Measurements from ENCODE around the gene KLHDC8A.

The KLHDC8A gene

GRCh38 chr1:205318231-205318991, 38.3 kb downstream of the KLHDC8A start:
- Mint-ChIP-seq H3K4me1 (peaks cover 82% of the 10 kb centered on the region), H3K9me3 (no peaks in the 10 kb centered on the region), H3K4me3 (peak overlapping the region; percentile 94), H3K27ac (ENCODE audit: low read depth) (peak overlapping the region; percentile 42), H3K36me3 (ENCODE audit: insufficient read depth) (peaks cover 13% of the 10 kb centered on the region), H3K27me3 (no peaks in the 10 kb centered on the region)
- no peak for DNase-seq (ENCODE audit: low spot score in 2 of 2)
- no peak for ATAC-seq (replicated peaks; ENCODE audit: extremely low read depth, poor library complexity, severe bottlenecking)

DNA sequence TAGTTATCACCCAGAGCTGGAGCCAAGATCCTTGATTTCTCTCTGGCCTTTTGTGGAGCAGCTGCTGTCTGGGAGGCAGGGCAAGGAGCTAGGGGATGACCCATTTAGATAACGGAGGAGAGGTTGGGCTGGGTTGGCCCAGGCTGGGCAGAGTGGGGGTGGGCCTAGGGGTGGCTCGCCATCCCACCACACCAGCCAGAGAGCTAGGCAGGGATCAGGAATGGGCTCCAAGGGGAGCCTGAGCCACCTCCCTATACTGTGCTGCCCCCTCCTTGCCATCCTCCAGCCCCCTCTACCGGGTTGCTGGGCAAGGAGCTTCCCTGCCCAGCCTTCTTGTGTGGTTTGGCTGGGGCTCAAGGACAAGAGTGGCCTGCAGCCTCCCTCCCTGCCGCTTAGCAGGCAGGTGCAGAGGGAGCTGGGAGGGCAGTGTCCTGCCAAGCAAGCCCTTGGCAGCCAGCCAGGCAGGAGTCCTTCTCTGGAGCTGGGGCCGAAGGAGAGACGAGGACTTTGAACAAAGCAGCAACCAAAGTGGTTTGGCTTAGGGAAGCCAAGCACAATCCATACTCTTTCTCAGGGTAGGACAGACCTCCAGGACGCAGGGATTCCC, 39.3 kb downstream of the KLHDC8A start:
- H3K9me3 Mint-ChIP-seq: no peaks in the 10 kb centered on the region
- DNase-seq (ENCODE audit: low spot score in 2 of 2) (no peak), ATAC-seq (replicated peaks; ENCODE audit: extremely low read depth, poor library complexity, severe bottlenecking) (no peak)
- H3K4me1 Mint-ChIP-seq: peaks cover 91% of the 10 kb centered on the region
- H3K36me3 Mint-ChIP-seq (ENCODE audit: insufficient read depth): peaks cover 19% of the 10 kb centered on the region
- H3K27ac Mint-ChIP-seq (ENCODE audit: low read depth): peak overlapping the region; percentile 71
- peak overlapping the region; percentile 94 for H3K4me3 Mint-ChIP-seq
- H3K27me3 Mint-ChIP-seq: no peaks in the 10 kb centered on the region

- DNase-seq (ENCODE audit: low spot score in 2 of 2) (no peak), ATAC-seq (replicated peaks; ENCODE audit: extremely low read depth, poor library complexity, severe bottlenecking) (no peak)
- Mint-ChIP-seq H3K4me1 (peaks cover 93% of the 10 kb centered on the region), H3K9me3 (no peaks in the 10 kb centered on the region), H3K27ac (ENCODE audit: low read depth) (peak overlapping the region; percentile 71), H3K27me3 (no peaks in the 10 kb centered on the region), H3K4me3 (peak overlapping the region; percentile 94), H3K36me3 (ENCODE audit: insufficient read depth) (peaks cover 23% of the 10 kb centered on the region)
Observed at GRCh38 chr1:205316161-205316566, 40.6 kb downstream of the KLHDC8A start.

- peak overlapping the region; percentile 94 for H3K4me3 Mint-ChIP-seq
- H3K27me3 Mint-ChIP-seq: no peaks in the 10 kb centered on the region
- ATAC-seq (replicated peaks; ENCODE audit: extremely low read depth, poor library complexity, severe bottlenecking) (peak; percentile 11), DNase-seq (ENCODE audit: low spot score in 2 of 2) (no peak)
- peaks cover 93% of the 10 kb centered on the region for H3K4me1 Mint-ChIP-seq
- peaks cover 30% of the 10 kb centered on the region for H3K36me3 Mint-ChIP-seq (ENCODE audit: insufficient read depth)
- no peaks in the 10 kb centered on the region for H3K9me3 Mint-ChIP-seq
- peak overlapping the region; percentile 92 for H3K27ac Mint-ChIP-seq (ENCODE audit: low read depth)
Observed at GRCh38 chr1:205315008-205315618, 41.6 kb downstream of the KLHDC8A start.

GRCh38 chr1:205313563-205314308, 43.0 kb downstream of the KLHDC8A start:
- Mint-ChIP-seq H3K36me3 (ENCODE audit: insufficient read depth) (peaks cover 34% of the 10 kb centered on the region), H3K27me3 (no peaks in the 10 kb centered on the region), H3K27ac (ENCODE audit: low read depth) (peak overlapping the region; percentile 92), H3K9me3 (no peaks in the 10 kb centered on the region), H3K4me1 (peaks cover 81% of the 10 kb centered on the region), H3K4me3 (peak overlapping the region; percentile 94)
- ATAC-seq (replicated peaks; ENCODE audit: extremely low read depth, poor library complexity, severe bottlenecking): peak; percentile 83
- peak in 1 of 2 donors; percentile 33 for DNase-seq (ENCODE audit: low spot score in 2 of 2)

DNA sequence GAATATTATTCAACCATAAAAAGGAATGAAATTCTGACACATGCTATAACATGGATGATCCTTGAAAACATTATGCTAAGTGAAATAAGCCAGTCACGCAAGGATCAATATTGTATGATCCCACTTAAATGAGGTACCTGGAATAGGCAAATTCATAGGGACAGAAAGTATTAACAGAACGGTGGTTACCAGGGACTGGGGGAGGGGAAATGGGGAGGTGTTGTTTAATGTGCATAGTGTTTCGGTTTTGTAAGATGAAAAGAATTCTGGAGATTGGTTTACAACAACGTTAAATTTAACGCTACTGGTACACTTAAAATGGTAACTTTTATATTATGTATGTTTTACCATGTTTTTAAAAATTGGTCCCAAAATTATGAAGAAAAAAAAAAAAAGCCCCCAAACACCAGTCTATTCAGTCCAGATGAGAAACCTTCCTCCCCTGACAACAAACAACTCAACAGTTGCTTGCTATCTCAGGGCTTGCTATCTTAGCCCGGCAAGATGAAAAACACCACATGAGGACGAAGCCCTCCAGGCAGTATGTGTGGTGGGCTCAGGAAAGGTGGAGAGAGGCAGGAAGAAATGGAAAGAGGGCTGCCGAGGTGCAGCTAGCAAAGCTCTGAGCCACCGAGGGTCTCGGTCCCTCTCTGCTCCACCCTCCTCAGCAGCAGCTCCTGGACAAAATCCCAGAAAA, 43.7 kb downstream of the KLHDC8A start:
- DNase-seq (ENCODE audit: low spot score in 2 of 2) (no peak), ATAC-seq (replicated peaks; ENCODE audit: extremely low read depth, poor library complexity, severe bottlenecking) (no peak)
- Mint-ChIP-seq H3K27ac (ENCODE audit: low read depth) (peak overlapping the region; percentile 92), H3K4me3 (peak overlapping the region; percentile 94), H3K4me1 (peaks cover 74% of the 10 kb centered on the region), H3K36me3 (ENCODE audit: insufficient read depth) (peaks cover 39% of the 10 kb centered on the region), H3K9me3 (no peaks in the 10 kb centered on the region), H3K27me3 (no peaks in the 10 kb centered on the region)

- H3K4me3 Mint-ChIP-seq: no peak overlapping the region
- no peaks in the 10 kb centered on the region for H3K27me3 Mint-ChIP-seq
- H3K27ac Mint-ChIP-seq (ENCODE audit: low read depth): no peak overlapping the region
- peaks cover 61% of the 10 kb centered on the region for H3K4me1 Mint-ChIP-seq
- DNase-seq (ENCODE audit: low spot score in 2 of 2) (no peak), ATAC-seq (replicated peaks; ENCODE audit: extremely low read depth, poor library complexity, severe bottlenecking) (no peak)
- H3K36me3 Mint-ChIP-seq (ENCODE audit: insufficient read depth): peaks cover 55% of the 10 kb centered on the region
- no peaks in the 10 kb centered on the region for H3K9me3 Mint-ChIP-seq
Observed at GRCh38 chr1:205310976-205311704, 45.6 kb downstream of the KLHDC8A start.

- DNase-seq (ENCODE audit: low spot score in 2 of 2) (no peak), ATAC-seq (replicated peaks; ENCODE audit: extremely low read depth, poor library complexity, severe bottlenecking) (no peak)
- Mint-ChIP-seq H3K4me1 (peaks cover 50% of the 10 kb centered on the region), H3K9me3 (no peaks in the 10 kb centered on the region), H3K36me3 (ENCODE audit: insufficient read depth) (peaks cover 65% of the 10 kb centered on the region), H3K4me3 (no peak overlapping the region), H3K27ac (ENCODE audit: low read depth) (no peak overlapping the region), H3K27me3 (no peaks in the 10 kb centered on the region)
Observed at GRCh38 chr1:205309741-205310140, 47.0 kb downstream of the KLHDC8A start.

GRCh38 chr1:205306929-205307566, 49.7 kb downstream of the KLHDC8A start:
- Mint-ChIP-seq H3K9me3 (no peaks in the 10 kb centered on the region), H3K27me3 (no peaks in the 10 kb centered on the region), H3K27ac (ENCODE audit: low read depth) (peak overlapping the region; percentile 22), H3K4me3 (no peak overlapping the region), H3K4me1 (peaks cover 29% of the 10 kb centered on the region), H3K36me3 (ENCODE audit: insufficient read depth) (peaks cover 77% of the 10 kb centered on the region)
- ATAC-seq (replicated peaks; ENCODE audit: extremely low read depth, poor library complexity, severe bottlenecking): no peak
- DNase-seq (ENCODE audit: low spot score in 2 of 2): no peak

DNA sequence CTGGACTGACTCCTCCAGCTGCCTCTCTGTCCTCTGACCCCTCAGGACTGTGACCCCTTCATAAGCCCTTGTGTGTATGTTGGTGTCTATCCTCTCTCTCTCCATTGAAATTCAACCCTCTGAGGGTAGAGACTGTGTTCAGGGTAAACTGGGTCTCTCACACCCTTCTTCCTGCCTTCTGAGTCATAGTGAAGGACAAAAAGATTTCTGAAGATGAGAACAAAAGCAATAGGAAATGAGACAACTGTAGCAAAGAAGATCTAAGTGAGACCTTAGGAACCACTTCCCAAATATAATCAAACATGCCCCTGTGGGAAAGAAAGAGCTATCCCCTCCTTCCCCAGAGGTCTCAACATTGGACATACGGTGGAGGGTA, 52.0 kb downstream of the KLHDC8A start:
- H3K27me3 Mint-ChIP-seq: no peaks in the 10 kb centered on the region
- peaks cover 18% of the 10 kb centered on the region for H3K4me1 Mint-ChIP-seq
- peaks cover 63% of the 10 kb centered on the region for H3K36me3 Mint-ChIP-seq (ENCODE audit: insufficient read depth)

DNA sequence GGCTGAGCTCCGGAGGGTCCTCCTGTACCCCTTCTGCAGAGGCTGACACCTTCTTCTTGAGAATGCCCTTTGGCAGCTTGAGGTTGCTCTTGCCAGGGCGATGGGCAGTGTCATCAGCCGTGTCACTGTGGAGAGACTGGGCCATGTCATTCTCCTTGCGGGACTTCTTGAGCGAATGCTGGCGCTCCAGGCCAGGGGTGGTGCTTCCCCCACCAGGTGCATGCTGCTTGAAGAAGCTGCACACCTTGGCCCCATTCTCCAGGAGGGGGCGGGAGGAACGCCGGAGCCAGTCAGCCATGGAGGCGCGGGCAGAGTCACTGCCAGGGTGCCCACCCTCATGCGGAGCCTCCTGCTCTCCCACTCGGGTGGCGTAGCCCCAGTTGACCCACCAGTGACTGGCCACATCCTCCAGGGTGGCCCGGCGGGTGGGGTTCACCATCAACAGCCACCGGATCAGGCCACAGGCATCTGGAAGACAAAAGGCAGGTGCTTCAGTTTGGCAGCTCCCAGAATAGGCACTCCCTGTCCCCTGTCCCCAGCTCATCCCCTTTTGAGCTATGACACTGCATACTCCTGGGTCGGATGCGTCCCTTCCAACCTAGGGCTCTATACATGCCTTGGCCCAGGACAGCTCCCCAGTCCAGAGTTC, 52.6 kb downstream of the KLHDC8A start:
- Mint-ChIP-seq H3K4me1 (peaks cover 18% of the 10 kb centered on the region), H3K4me3 (no peak overlapping the region), H3K27me3 (no peaks in the 10 kb centered on the region), H3K9me3 (no peaks in the 10 kb centered on the region), H3K27ac (ENCODE audit: low read depth) (peak overlapping the region; percentile 17), H3K36me3 (ENCODE audit: insufficient read depth) (peaks cover 59% of the 10 kb centered on the region)
- ATAC-seq (replicated peaks; ENCODE audit: extremely low read depth, poor library complexity, severe bottlenecking) (no peak), DNase-seq (ENCODE audit: low spot score in 2 of 2) (no peak)

More for the DNA sequence above, 52.0 kb downstream of the KLHDC8A start:
- Mint-ChIP-seq H3K4me3 (no peak overlapping the region), H3K27ac (ENCODE audit: low read depth) (peak overlapping the region; percentile 17), H3K9me3 (no peaks in the 10 kb centered on the region)
- no peak for DNase-seq (ENCODE audit: low spot score in 2 of 2)
- no peak for ATAC-seq (replicated peaks; ENCODE audit: extremely low read depth, poor library complexity, severe bottlenecking)

Measured in central memory CD8-positive, alpha-beta T cell (primary cell).